ENCODE data around the gene SIL1.

SIL1 gene

DNA sequence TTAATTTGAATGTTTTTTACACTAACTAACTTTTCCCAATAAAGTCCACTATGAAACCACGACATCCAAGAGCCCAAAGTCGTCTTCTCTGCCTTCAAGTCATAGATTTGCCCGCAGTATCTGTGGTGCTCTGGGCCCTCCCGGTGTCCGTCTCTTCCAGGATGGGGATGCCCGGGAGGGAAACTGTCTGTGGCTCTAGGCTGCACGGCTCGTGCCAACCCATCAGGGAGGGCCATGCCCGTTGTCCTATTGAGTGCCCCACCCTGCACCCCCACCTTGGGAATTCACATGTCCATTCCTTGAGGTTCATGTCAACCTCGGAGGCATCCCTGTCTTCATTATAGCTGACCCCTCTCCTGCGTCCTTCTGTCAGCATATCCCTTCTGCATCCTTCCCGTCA, 263.2 kb downstream of the SIL1 start:
- peaks cover 15 to 66% (median 63%) of the 10 kb centered on the region in 5 donors for H3K36me3 ChIP-seq (ENCODE audit: control insufficient read depth in 5 of 5, insufficient read depth in 5 of 5, low read length in 5 of 5)
- H3K4me3 ChIP-seq (ENCODE audit: low read depth in 1 of 5, low read length in 5 of 5) = no peak overlapping the region

DNA sequence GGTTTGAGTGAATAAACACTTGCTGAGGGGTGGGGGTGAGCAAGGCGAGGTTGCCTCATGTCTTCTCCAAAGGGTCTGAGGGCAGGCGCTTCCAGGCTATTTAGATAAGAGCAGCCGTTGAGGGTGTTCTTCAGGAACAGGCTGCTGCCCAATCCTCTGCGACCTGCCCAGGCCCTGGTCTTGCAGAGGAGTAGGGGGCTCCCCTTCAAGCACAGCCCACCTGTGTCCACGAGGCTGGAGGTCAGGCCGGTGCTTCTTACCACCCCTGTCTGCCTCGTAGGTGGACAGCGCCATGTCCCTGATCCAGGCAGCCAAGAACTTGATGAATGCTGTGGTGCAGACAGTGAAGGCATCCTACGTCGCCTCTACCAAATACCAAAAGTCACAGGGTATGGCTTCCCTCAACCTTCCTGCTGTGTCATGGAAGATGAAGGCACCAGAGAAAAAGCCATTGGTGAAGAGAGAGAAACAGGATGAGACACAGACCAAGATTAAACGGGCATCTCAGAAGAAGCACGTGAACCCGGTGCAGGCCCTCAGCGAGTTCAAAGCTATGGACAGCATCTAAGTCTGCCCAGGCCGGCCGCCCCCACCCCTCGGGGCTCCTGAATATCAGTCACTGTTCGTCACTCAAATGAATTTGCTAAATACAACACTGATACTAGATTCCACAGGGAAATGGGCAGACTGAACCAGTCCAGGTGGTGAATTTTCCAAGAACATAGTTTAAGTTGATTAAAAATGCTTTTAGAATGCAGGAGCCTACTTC, 264.5 kb downstream of the SIL1 start:
- no peaks in the 10 kb centered on the region for H3K27me3 ChIP-seq (ENCODE audit: control insufficient read depth in 5 of 5, insufficient read depth in 4 of 5, low read length in 5 of 5)
- H3K27ac ChIP-seq (ENCODE audit: low read depth, low read length) = no peak overlapping the region
- no peak overlapping the region for H3K4me3 ChIP-seq (ENCODE audit: low read depth in 1 of 5, low read length in 5 of 5)
- peaks cover 15 to 78% (median 74%) of the 10 kb centered on the region in 5 donors for H3K36me3 ChIP-seq (ENCODE audit: control insufficient read depth in 5 of 5, insufficient read depth in 5 of 5, low read length in 5 of 5)
- H3K9ac ChIP-seq (ENCODE audit: low read length in 5 of 5) = no peak overlapping the region
- H3K9me3 ChIP-seq (ENCODE audit: control insufficient read depth in 5 of 5, low read length in 5 of 5) = no peaks in the 10 kb centered on the region
- peaks cover 2 to 30% (median 21%) of the 10 kb centered on the region in 5 donors for H3K4me1 ChIP-seq (ENCODE audit: control insufficient read depth in 5 of 5, insufficient read depth in 5 of 5, low read length in 5 of 5)

More for the DNA sequence above, 263.2 kb downstream of the SIL1 start:
- peaks cover 2 to 27% (median 21%) of the 10 kb centered on the region in 5 donors for H3K4me1 ChIP-seq (ENCODE audit: control insufficient read depth in 5 of 5, insufficient read depth in 5 of 5, low read length in 5 of 5)
- no peak overlapping the region for H3K27ac ChIP-seq (ENCODE audit: low read depth, low read length)
- H3K9ac ChIP-seq (ENCODE audit: low read length in 5 of 5) = no peak overlapping the region
- no peaks in the 10 kb centered on the region for H3K27me3 ChIP-seq (ENCODE audit: control insufficient read depth in 5 of 5, insufficient read depth in 4 of 5, low read length in 5 of 5)
- H3K9me3 ChIP-seq (ENCODE audit: control insufficient read depth in 5 of 5, low read length in 5 of 5) = no peaks in the 10 kb centered on the region

DNA sequence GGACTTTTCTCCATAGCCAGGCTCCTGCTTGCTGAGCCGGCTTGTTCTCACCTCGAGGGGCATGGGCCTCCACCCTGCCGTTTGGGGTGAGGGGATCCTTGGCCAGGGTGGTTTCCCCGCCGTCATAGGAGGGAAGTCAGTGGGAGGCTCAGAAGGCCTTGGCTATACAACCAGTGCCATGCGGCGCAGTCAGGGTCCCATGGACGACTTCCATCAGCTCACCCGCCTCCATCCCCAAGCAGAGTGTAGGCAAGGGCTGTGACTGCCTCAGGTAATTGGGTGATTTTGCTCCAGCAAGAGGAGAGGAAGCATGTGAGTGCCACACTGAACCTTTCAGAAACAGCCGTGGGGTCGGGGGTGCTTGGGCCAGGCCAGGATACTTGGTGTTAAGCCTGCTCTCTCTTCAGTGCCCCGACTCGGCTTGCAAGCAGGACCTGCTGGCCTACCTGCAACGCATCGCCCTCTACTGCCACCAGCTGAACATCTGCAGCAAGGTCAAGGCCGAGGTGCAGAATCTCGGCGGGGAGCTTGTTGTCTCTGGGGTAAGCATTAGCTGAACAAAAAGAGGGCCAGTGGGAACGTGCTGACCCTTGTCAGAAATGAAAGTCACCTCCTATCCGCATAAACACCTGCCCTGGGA, 265.9 kb downstream of the SIL1 start:
- H3K36me3 ChIP-seq (ENCODE audit: control insufficient read depth in 5 of 5, insufficient read depth in 5 of 5, low read length in 5 of 5) = peaks cover 15 to 88% (median 79%) of the 10 kb centered on the region in 5 donors
- H3K4me3 ChIP-seq (ENCODE audit: low read depth in 1 of 5, low read length in 5 of 5) = no peak overlapping the region
- no peak overlapping the region for H3K9ac ChIP-seq (ENCODE audit: low read length in 5 of 5)
- H3K4me1 ChIP-seq (ENCODE audit: control insufficient read depth in 5 of 5, insufficient read depth in 5 of 5, low read length in 5 of 5) = peaks cover 5 to 31% (median 25%) of the 10 kb centered on the region in 5 donors
- no peak overlapping the region for H3K27ac ChIP-seq (ENCODE audit: low read depth, low read length)
- no peaks in the 10 kb centered on the region for H3K9me3 ChIP-seq (ENCODE audit: control insufficient read depth in 5 of 5, low read length in 5 of 5)
- no peaks in the 10 kb centered on the region for H3K27me3 ChIP-seq (ENCODE audit: control insufficient read depth in 5 of 5, insufficient read depth in 4 of 5, low read length in 5 of 5)

- H3K27ac ChIP-seq (ENCODE audit: low read depth, low read length) = peak overlapping the region; percentile 51
- H3K4me1 ChIP-seq (ENCODE audit: control insufficient read depth in 5 of 5, insufficient read depth in 5 of 5, low read length in 5 of 5) = peaks cover 3 to 17% (median 13%) of the 10 kb centered on the region in 5 donors
- no peaks in the 10 kb centered on the region for H3K9me3 ChIP-seq (ENCODE audit: control insufficient read depth in 5 of 5, low read length in 5 of 5)
- no peak overlapping the region for H3K9ac ChIP-seq (ENCODE audit: low read length in 5 of 5)
- H3K36me3 ChIP-seq (ENCODE audit: control insufficient read depth in 5 of 5, insufficient read depth in 5 of 5, low read length in 5 of 5) = peaks cover 15 to 95% (median 90%) of the 10 kb centered on the region in 5 donors
- no peak overlapping the region for H3K4me3 ChIP-seq (ENCODE audit: low read depth in 1 of 5, low read length in 5 of 5)
- no peaks in the 10 kb centered on the region for H3K27me3 ChIP-seq (ENCODE audit: control insufficient read depth in 5 of 5, insufficient read depth in 4 of 5, low read length in 5 of 5)
Observed at GRCh38 chr5:138930371-138931097, 267.6 kb downstream of the SIL1 start.

DNA sequence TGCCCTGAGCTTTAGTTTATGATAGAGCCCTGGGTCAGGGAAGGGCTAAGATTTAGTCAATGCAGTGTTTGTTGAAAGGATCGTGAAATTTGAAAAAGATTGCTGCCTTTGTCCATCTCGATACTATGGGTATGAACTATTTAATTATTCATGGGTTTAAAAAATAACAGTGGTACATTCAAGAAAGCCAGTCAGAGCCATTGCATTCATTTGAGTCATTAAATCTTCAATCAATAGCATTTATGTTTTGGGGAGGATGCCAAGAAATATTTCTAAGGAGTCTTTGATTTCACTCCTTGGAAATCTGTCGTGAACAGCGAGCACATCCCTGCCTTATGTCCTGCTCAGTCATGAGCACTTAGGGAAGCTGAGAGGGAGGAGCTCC, 268.6 kb downstream of the SIL1 start:
- H3K9ac ChIP-seq (ENCODE audit: low read length in 5 of 5) = no peak overlapping the region
- no peaks in the 10 kb centered on the region for H3K9me3 ChIP-seq (ENCODE audit: control insufficient read depth in 5 of 5, low read length in 5 of 5)
- no peaks in the 10 kb centered on the region for H3K27me3 ChIP-seq (ENCODE audit: control insufficient read depth in 5 of 5, insufficient read depth in 4 of 5, low read length in 5 of 5)
- peak overlapping the region; percentile 51 for H3K27ac ChIP-seq (ENCODE audit: low read depth, low read length)
- H3K4me1 ChIP-seq (ENCODE audit: control insufficient read depth in 5 of 5, insufficient read depth in 5 of 5, low read length in 5 of 5) = peaks cover 3 to 17% (median 13%) of the 10 kb centered on the region in 5 donors
- H3K4me3 ChIP-seq (ENCODE audit: low read depth in 1 of 5, low read length in 5 of 5) = no peak overlapping the region
- H3K36me3 ChIP-seq (ENCODE audit: control insufficient read depth in 5 of 5, insufficient read depth in 5 of 5, low read length in 5 of 5) = peaks cover 13 to 95% (median 90%) of the 10 kb centered on the region in 5 donors

GRCh38 chr5:138927979-138928378, 270.2 kb downstream of the SIL1 start:
- no peaks in the 10 kb centered on the region for H3K27me3 ChIP-seq (ENCODE audit: control insufficient read depth in 5 of 5, insufficient read depth in 4 of 5, low read length in 5 of 5)
- peaks cover 9 to 83% (median 77%) of the 10 kb centered on the region in 5 donors for H3K36me3 ChIP-seq (ENCODE audit: control insufficient read depth in 5 of 5, insufficient read depth in 5 of 5, low read length in 5 of 5)
- no peak overlapping the region for H3K9ac ChIP-seq (ENCODE audit: low read length in 5 of 5)
- H3K27ac ChIP-seq (ENCODE audit: low read depth, low read length) = no peak overlapping the region
- H3K4me1 ChIP-seq (ENCODE audit: control insufficient read depth in 5 of 5, insufficient read depth in 5 of 5, low read length in 5 of 5) = peaks cover 3 to 17% (median 13%) of the 10 kb centered on the region in 5 donors
- H3K9me3 ChIP-seq (ENCODE audit: control insufficient read depth in 5 of 5, low read length in 5 of 5) = no peaks in the 10 kb centered on the region
- no peak overlapping the region for H3K4me3 ChIP-seq (ENCODE audit: low read depth in 1 of 5, low read length in 5 of 5)

- H3K9ac ChIP-seq (ENCODE audit: low read length in 5 of 5) = no peak overlapping the region
- no peak overlapping the region for H3K27ac ChIP-seq (ENCODE audit: low read depth, low read length)
- no peaks in the 10 kb centered on the region for H3K9me3 ChIP-seq (ENCODE audit: control insufficient read depth in 5 of 5, low read length in 5 of 5)
- no peaks in the 10 kb centered on the region for H3K27me3 ChIP-seq (ENCODE audit: control insufficient read depth in 5 of 5, insufficient read depth in 4 of 5, low read length in 5 of 5)
- H3K4me3 ChIP-seq (ENCODE audit: low read depth in 1 of 5, low read length in 5 of 5) = no peak overlapping the region
- peaks cover 3 to 17% (median 13%) of the 10 kb centered on the region in 5 donors for H3K4me1 ChIP-seq (ENCODE audit: control insufficient read depth in 5 of 5, insufficient read depth in 5 of 5, low read length in 5 of 5)
- peaks cover 8 to 79% (median 73%) of the 10 kb centered on the region in 5 donors for H3K36me3 ChIP-seq (ENCODE audit: control insufficient read depth in 5 of 5, insufficient read depth in 5 of 5, low read length in 5 of 5)
Observed at GRCh38 chr5:138927544-138927943, 270.6 kb downstream of the SIL1 start.

- H3K36me3 ChIP-seq (ENCODE audit: control insufficient read depth in 5 of 5, insufficient read depth in 5 of 5, low read length in 5 of 5) = peaks cover 8 to 72% (median 66%) of the 10 kb centered on the region in 5 donors
- no peak overlapping the region for H3K9ac ChIP-seq (ENCODE audit: low read length in 5 of 5)
- H3K9me3 ChIP-seq (ENCODE audit: control insufficient read depth in 5 of 5, low read length in 5 of 5) = no peaks in the 10 kb centered on the region
- no peak overlapping the region for H3K4me3 ChIP-seq (ENCODE audit: low read depth in 1 of 5, low read length in 5 of 5)
- H3K27ac ChIP-seq (ENCODE audit: low read depth, low read length) = no peak overlapping the region
- H3K27me3 ChIP-seq (ENCODE audit: control insufficient read depth in 5 of 5, insufficient read depth in 4 of 5, low read length in 5 of 5) = no peaks in the 10 kb centered on the region
- H3K4me1 ChIP-seq (ENCODE audit: control insufficient read depth in 5 of 5, insufficient read depth in 5 of 5, low read length in 5 of 5) = peaks cover 3 to 17% (median 13%) of the 10 kb centered on the region in 5 donors
Observed at GRCh38 chr5:138926688-138927448, 271.3 kb downstream of the SIL1 start.

GRCh38 chr5:138926257-138926656, 271.9 kb downstream of the SIL1 start:
- no peaks in the 10 kb centered on the region for H3K27me3 ChIP-seq (ENCODE audit: control insufficient read depth in 5 of 5, insufficient read depth in 4 of 5, low read length in 5 of 5)
- peaks cover 4 to 66% (median 60%) of the 10 kb centered on the region in 5 donors for H3K36me3 ChIP-seq (ENCODE audit: control insufficient read depth in 5 of 5, insufficient read depth in 5 of 5, low read length in 5 of 5)
- no peaks in the 10 kb centered on the region for H3K9me3 ChIP-seq (ENCODE audit: control insufficient read depth in 5 of 5, low read length in 5 of 5)
- no peak overlapping the region for H3K4me3 ChIP-seq (ENCODE audit: low read depth in 1 of 5, low read length in 5 of 5)
- H3K4me1 ChIP-seq (ENCODE audit: control insufficient read depth in 5 of 5, insufficient read depth in 5 of 5, low read length in 5 of 5) = peaks cover 3 to 17% (median 13%) of the 10 kb centered on the region in 5 donors
- no peak overlapping the region for H3K27ac ChIP-seq (ENCODE audit: low read depth, low read length)
- no peak overlapping the region for H3K9ac ChIP-seq (ENCODE audit: low read length in 5 of 5)

Data from subcutaneous abdominal adipose tissue (tissue), 5 donors.